ENCODE results near the gene RAB6B.
A peak's percentile ranks its signal among the peaks of the same experiment; 100 is the strongest.

RAB6B gene

GRCh38 chr3:133895208-133896001 is at the start of gene RAB6B:
RAB6B (minus strand) TSS chr3:133895882; CDS start chr3:133895466, 416 bp downstream.
- DNase-seq (ENCODE audit: low read depth) = peak; percentile 32
- no peak for TF ChIP-seq CTCF (conservative IDR thresholded peaks at IDR 0.05; ENCODE audit: low read length)
- H3K4me3 ChIP-seq (ENCODE audit: low read length) = peak within 1 kb of the TSS; percentile 66

- peak; percentile 67 for DNase-seq (ENCODE audit: low read depth)
- no peak for TF ChIP-seq CTCF (conservative IDR thresholded peaks at IDR 0.05; ENCODE audit: low read length)
- H3K4me3 ChIP-seq (ENCODE audit: low read length) = no peak overlapping the region
Observed at GRCh38 chr3:133944641-133945380, 49.1 kb upstream of the RAB6B start.

GRCh38 chr3:133944181-133944580 is 48.5 kb upstream of the RAB6B start:
- DNase-seq (ENCODE audit: low read depth) = peak; percentile 21
- no peak for TF ChIP-seq CTCF (conservative IDR thresholded peaks at IDR 0.05; ENCODE audit: low read length)
- H3K4me3 ChIP-seq (ENCODE audit: low read length) = no peak overlapping the region

GRCh38 chr3:133943639-133944141 is 48.0 kb upstream of the RAB6B start:
- DNase-seq (ENCODE audit: low read depth) = peak; percentile 78
- no peak for TF ChIP-seq CTCF (conservative IDR thresholded peaks at IDR 0.05; ENCODE audit: low read length)
- no peak overlapping the region for H3K4me3 ChIP-seq (ENCODE audit: low read length)

- TF ChIP-seq CTCF (conservative IDR thresholded peaks at IDR 0.05; ENCODE audit: low read length) = no peak
- DNase-seq (ENCODE audit: low read depth) = no peak
Observed at GRCh38 chr3:133943031-133943535, 47.4 kb upstream of the RAB6B start.

GRCh38 chr3:133941415-133941821 is 45.7 kb upstream of the RAB6B start:
- no peak overlapping the region for H3K4me3 ChIP-seq (ENCODE audit: low read length)
- peak; percentile 47 for DNase-seq (ENCODE audit: low read depth)
- TF ChIP-seq CTCF (conservative IDR thresholded peaks at IDR 0.05; ENCODE audit: low read length) = no peak

More at GRCh38 chr3:133943031-133943535, 47.4 kb upstream of the RAB6B start:
- H3K4me3 ChIP-seq (ENCODE audit: low read length) = no peak overlapping the region

All from AG10803 (cell line).